B cell (primary cell): ENCODE data around the gene CAMK2N1. TPM values are rescaled to one million over a fixed set of nuclear protein-coding genes. Genes with fewer than 3 reads are reported as not detected.

ENCODE experiments used
- ATAC-seq: fragments of 200-7000 bp; cut with Tn5 transposase; one replicate; pipeline ENCODE4 v1.10.0; 2021; ENCODE audit warnings: low read depth, mild to moderate bottlenecking, moderate number of reproducible peaks, moderate library complexity
- CTCF ChIA-PET: fragments of 350-600 bp; sonication (Branson Sonifier 250); formaldehyde crosslinking; loops from one replicate; lab custom pipeline; 2021; ENCODE audit warnings: antibody characterized with exemption, inconsistent platforms; lab: Charles Lee
- POLR2A ChIA-PET: fragments of 350-600 bp; sonication (Branson Sonifier 250); formaldehyde crosslinking; loops from one replicate; lab custom pipeline; 2021; ENCODE audit warnings: antibody characterized with exemption; lab: Charles Lee
- DNase-seq: peaks from one replicate; pipeline ENCODE4 v3.0.0; 2013
- H2AFZ ChIP-seq: 2 replicates; pipeline ENCODE4 v1.6.1; 2012; ENCODE audit warnings: mild to moderate bottlenecking, low read depth, low read length; ENCODE audit not compliant: insufficient read depth, poor library complexity, severe bottlenecking
- H3K27ac ChIP-seq, 2 donors: 1 replicate in 1 of 2; 2 replicates in 1 of 2; pipeline ENCODE4 v1.5.1; 2012 to 2013; ENCODE audit warnings: low read length in 2 of 2, mild to moderate bottlenecking in 2 of 2, moderate library complexity in 1 of 2
- H3K27me3 ChIP-seq, 4 experiments: fragments of 200-600 bp in 1 of 4; sonication (generic) in 1 of 4; replicated peaks in 1 of 4; 1 replicate in 2 of 4; 2 replicates in 2 of 4; pipeline versions ENCODE4 v1.6.1 to v1.7.0; 2013 to 2016; ENCODE audit warnings: low read length in 3 of 4, mild to moderate bottlenecking in 2 of 4, mixed read lengths in 1 of 4, moderate library complexity in 1 of 4; ENCODE audit not compliant: insufficient read depth in 4 of 4, control insufficient read depth in 3 of 4; ENCODE audit errors: control extremely low read depth in 1 of 4
- H3K36me3 ChIP-seq, 2 experiments: replicated peaks in 1 of 2; 1 replicate in 1 of 2; 2 replicates in 1 of 2; pipeline versions ENCODE4 v1.6.1 to v1.7.1; 2013; ENCODE audit warnings: low read length in 1 of 2; ENCODE audit not compliant: insufficient read depth in 2 of 2, control insufficient read depth in 1 of 2; ENCODE audit errors: control extremely low read depth in 1 of 2, extremely low read depth in 1 of 2
- H3K4me1 ChIP-seq, 2 donors: fragments of 200-600 bp in 1 of 2; sonication (generic) in 1 of 2; 1 replicate in 1 of 2; 2 replicates in 1 of 2; pipeline versions ENCODE4 v1.5.1 to v1.6.1; 2013 to 2017; ENCODE audit warnings: low read length in 2 of 2; ENCODE audit not compliant: control insufficient read depth in 2 of 2, insufficient read depth in 2 of 2
- H3K4me2 ChIP-seq: replicated peaks from 2 replicates; pipeline ENCODE3; 2012; ENCODE audit warnings: mild to moderate bottlenecking, low read depth, low read length; ENCODE audit not compliant: poor library complexity, severe bottlenecking
- H3K4me3 ChIP-seq, 5 experiments: fragments of 200-600 bp in 1 of 5; sonication (generic) in 1 of 5; 1 replicate in 3 of 5; 2 replicates in 2 of 5; pipeline versions ENCODE4 v1.5.1 to v1.7.0; 2011 to 2016; ENCODE audit warnings: low read length in 4 of 5, mild to moderate bottlenecking in 4 of 5, low read depth in 2 of 5, control low read depth in 1 of 5, moderate library complexity in 1 of 5; ENCODE audit not compliant: insufficient read depth in 1 of 5; ENCODE audit errors: control extremely low read depth in 1 of 5, extremely low read depth in 1 of 5
- H3K79me2 ChIP-seq: fragments of 200-600 bp; sonication (generic); one replicate; pipeline ENCODE4 v1.6.0; 2016; ENCODE audit warnings: low read length; ENCODE audit not compliant: control insufficient read depth, insufficient read depth
- H3K9ac ChIP-seq: fragments of 200-600 bp; sonication (generic); 2 replicates; pipeline ENCODE4 v1.6.1; 2017; ENCODE audit warnings: mild to moderate bottlenecking, low read length, moderate library complexity
- H3K9me3 ChIP-seq, 3 donors: one replicate each; pipeline versions ENCODE4 v1.6.1 to v1.7.1; 2013; ENCODE audit warnings: low read length in 2 of 3; ENCODE audit not compliant: control insufficient read depth in 2 of 3, insufficient read depth in 1 of 3; ENCODE audit errors: control extremely low read depth in 1 of 3
- H4K20me1 ChIP-seq: 2 replicates; pipeline ENCODE4 v1.6.0; 2012; ENCODE audit warnings: mild to moderate bottlenecking, low read length; ENCODE audit not compliant: insufficient read depth, control insufficient read depth, poor library complexity, severe bottlenecking
- H3K27ac Mint-ChIP-seq: one replicate; pipeline ENCODE4 v1.8.0; 2021; ENCODE audit warnings: mixed read lengths
- H3K27me3 Mint-ChIP-seq: one replicate; pipeline ENCODE4 v1.8.0; 2021; ENCODE audit warnings: mixed read lengths
- H3K4me1 Mint-ChIP-seq: one replicate; pipeline ENCODE4 v1.8.0; 2021; ENCODE audit warnings: mixed read lengths
- H3K4me3 Mint-ChIP-seq: one replicate; pipeline ENCODE4 v1.8.0; 2021; ENCODE audit warnings: mixed read lengths
- H3K9me3 Mint-ChIP-seq: one replicate; pipeline ENCODE4 v1.8.0; 2022; ENCODE audit warnings: mixed read lengths; ENCODE audit not compliant: insufficient read depth
- CTCF ChIP-seq: fragments of 200-600 bp; IDR thresholded peaks from one replicate; pipeline ENCODE4 v1.8.0; 2022; ENCODE audit warnings: antibody characterized with exemption, mild to moderate bottlenecking
- EZH2 ChIP-seq: IDR thresholded peaks from 2 replicates; pipeline ENCODE4 v1.6.1; 2012; ENCODE audit warnings: borderline replicate concordance, low read depth, mild to moderate bottlenecking, moderate library complexity, low read length; ENCODE audit not compliant: insufficient read depth, poor library complexity, severe bottlenecking
- WGBS: methylation state at CpG from one replicate; pipeline ENCODE4 v1.1.5; 2013; ENCODE audit warnings: missing lambda C conversion rate; ENCODE audit not compliant: insufficient coverage; 5-methylcytosine and 5-hydroxymethylcytosine counted together
- intact Hi-C: fragments of 100-400 bp; cut with micrococcal nuclease; formaldehyde crosslinking; loops from one replicate; pipeline ENCODE4 v1.10.0; 2022
- polyA plus RNA-seq: library from polyadenylated mRNA; depleted of rRNA; stranded (reverse); fragments of >200 nt; gene quantifications from 2 replicates; pipeline ENCODE4 v1.2.3, GENCODE V29; 2012
- total RNA-seq, 2 donors: library from RNA; stranded (reverse); fragments of 120-200 nt in 1 of 2; gene quantifications; 1 replicate in 1 of 2; 2 replicates in 1 of 2; pipeline versions ENCODE4 v1.2.3 to v1.2.4, GENCODE V29; 2013 to 2022

CAMK2N1 gene
- total and polyA plus RNA-seq, 2 donors (not counting 1 experiment from before 2014, with no cell fraction given), result 0.49 to 6.0 TPM

- no peak overlapping the region for H3K27ac ChIP-seq
- peaks cover 0 to 7% (median 0%) of the 10 kb centered on the region in 3 donors for H3K9me3 ChIP-seq
- DNase-seq (peak; percentile 38), ATAC-seq (peak; percentile 18)
- Mint-ChIP-seq H3K27me3 (peaks cover 57% of the 10 kb centered on the region), H3K9me3 (no peaks in the 10 kb centered on the region), H3K4me1 (peaks cover 18% of the 10 kb centered on the region), H3K27ac (no peak overlapping the region), H3K4me3 (peak overlapping the region; percentile 80)
- CTCF ChIA-PET, result interaction anchor here (1.2 to 3.9 kb wide), 2 partner anchors 7 to 274 kb away, joined by 4 to 20 read pairs; no protein-coding TSS in a partner anchor
- intact Hi-C loops, result loop anchor here (2.0 kb wide), 1 partner anchor 22 kb away; the partner anchor contains the start of gene MUL1
- peaks cover 0 to 55% (median 24%) of the 10 kb centered on the region in 4 experiments for H3K27me3 ChIP-seq
- POLR2A ChIA-PET, result interaction anchor here (0.6 to 0.8 kb wide), 3 partner anchors 20 to 1531 kb away, joined by 3 to 15 read pairs (median 6); no protein-coding TSS in a partner anchor
- peak overlapping the region; percentile 98 for H3K4me2 ChIP-seq
- H3K4me3 ChIP-seq, result peak overlapping the region in 4 of 5 experiments; percentile 32 to 67 (median 56)
- peak overlapping the region; percentile 68 for H3K9ac ChIP-seq
- no peaks in the 10 kb centered on the region for H3K36me3 ChIP-seq
- no peaks in the 10 kb centered on the region for H3K79me2 ChIP-seq
- WGBS, result 4% methylated on average over 45 of the region's 51 CpGs
- peaks cover 25 to 27% of the 10 kb centered on the region in 2 donors for H3K4me1 ChIP-seq
- TF ChIP-seq CTCF, result no peak
- TF ChIP-seq EZH2, result no peak
- no peaks in the 10 kb centered on the region for H4K20me1 ChIP-seq
- peak overlapping the region; percentile 92 for H2AFZ ChIP-seq
Observed at GRCh38 chr1:20486457-20487235, 636 bp upstream of the CAMK2N1 start.
